PC-3 (cell line): ENCODE measurements around the gene TMEM59.

Experiments
- EZH2 ChIP-seq: fragments of 300-600 bp; sonication (generic); IDR thresholded peaks from one replicate; pipeline ENCODE4 v1.6.1; 2017; ENCODE audit warnings: antibody characterized with exemption, mild to moderate bottlenecking, low read length; ENCODE audit not compliant: unreplicated experiment
- EZH2phosphoT487 ChIP-seq: fragments of 300-600 bp; sonication (generic); IDR thresholded peaks from 2 replicates; pipeline ENCODE4 v1.6.1; 2018; ENCODE audit warnings: mild to moderate bottlenecking, antibody characterized with exemption, low read length, borderline replicate concordance
- TF ChIP-seq, protein P1 (sequence below): fragments of 300-600 bp; sonication (generic); conservative IDR thresholded peaks from 2 replicates; pipeline ENCODE4 v1.5.1; 2017; ENCODE audit warnings: antibody characterized with exemption, low read depth, mild to moderate bottlenecking, low read length

DNA sequence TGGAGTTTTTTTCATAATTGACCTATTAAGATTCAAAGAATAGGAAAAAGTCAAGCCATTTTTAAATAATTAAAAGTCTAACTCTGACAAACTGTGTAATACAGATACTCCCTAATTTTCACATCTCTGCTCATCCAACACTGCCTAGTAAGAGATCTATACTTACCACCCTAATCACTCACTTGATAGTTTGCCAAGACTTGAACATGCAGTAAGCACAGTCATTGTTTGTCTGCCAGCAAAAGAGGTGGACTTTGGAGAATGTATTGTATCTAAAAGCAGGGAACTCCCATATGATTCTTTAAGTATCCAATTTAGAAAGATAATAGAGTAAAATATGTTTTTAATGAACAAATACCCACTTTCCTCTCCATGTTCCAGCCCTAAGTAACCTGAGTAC lies 15.5 kb downstream of the TMEM59 start:
- TF ChIP-seq, protein P1, sequence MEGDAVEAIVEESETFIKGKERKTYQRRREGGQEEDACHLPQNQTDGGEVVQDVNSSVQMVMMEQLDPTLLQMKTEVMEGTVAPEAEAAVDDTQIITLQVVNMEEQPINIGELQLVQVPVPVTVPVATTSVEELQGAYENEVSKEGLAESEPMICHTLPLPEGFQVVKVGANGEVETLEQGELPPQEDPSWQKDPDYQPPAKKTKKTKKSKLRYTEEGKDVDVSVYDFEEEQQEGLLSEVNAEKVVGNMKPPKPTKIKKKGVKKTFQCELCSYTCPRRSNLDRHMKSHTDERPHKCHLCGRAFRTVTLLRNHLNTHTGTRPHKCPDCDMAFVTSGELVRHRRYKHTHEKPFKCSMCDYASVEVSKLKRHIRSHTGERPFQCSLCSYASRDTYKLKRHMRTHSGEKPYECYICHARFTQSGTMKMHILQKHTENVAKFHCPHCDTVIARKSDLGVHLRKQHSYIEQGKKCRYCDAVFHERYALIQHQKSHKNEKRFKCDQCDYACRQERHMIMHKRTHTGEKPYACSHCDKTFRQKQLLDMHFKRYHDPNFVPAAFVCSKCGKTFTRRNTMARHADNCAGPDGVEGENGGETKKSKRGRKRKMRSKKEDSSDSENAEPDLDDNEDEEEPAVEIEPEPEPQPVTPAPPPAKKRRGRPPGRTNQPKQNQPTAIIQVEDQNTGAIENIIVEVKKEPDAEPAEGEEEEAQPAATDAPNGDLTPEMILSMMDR, result no peak
- TF ChIP-seq EZH2phosphoT487, result no peak
- no peak for TF ChIP-seq EZH2
